Measurements from ENCODE around the gene IPCEF1.

- TF ChIP-seq RFX5 (IDR thresholded peaks at IDR 0.05; ENCODE audit: borderline replicate concordance, low read depth, low read length) (no peak), YY1 (IDR thresholded peaks at IDR 0.05; ENCODE audit: low read depth, low read length) (no peak), MAX (IDR thresholded peaks at IDR 0.05) (no peak), CHD7 (IDR thresholded peaks at IDR 0.05; ENCODE audit: insufficient replicate concordance, low read length) (no peak), CTCF (IDR thresholded peaks at IDR 0.05; ENCODE audit: control extremely low read depth in 1 of 3, insufficient read depth in 1 of 3, low read depth in 1 of 3, low read length in 3 of 3) (no peak)
Observed at GRCh38 chr6:154159126-154159525, 197.5 kb downstream of the IPCEF1 start.
